ENCODE data around the gene ZCCHC14.
A peak's percentile ranks its signal among the peaks of the same experiment; 100 is the strongest.

Gene ZCCHC14
- total RNA-seq = 32.4 to 104 (median 44.7) reads per million in 4 experiments

- DNase-seq = peak; percentile 98
Observed at GRCh38 chr16:87492721-87493607, at the start of gene ZCCHC14. TSS of gene ZCCHC14 (minus strand) at chr16:87493024. CDS start at chr16:87492238, 786 bp downstream.

GRCh38 chr16:87541872-87542234 is 49.0 kb upstream of the ZCCHC14 start:
- DNase-seq = no peak

- DNase-seq = no peak
Observed at GRCh38 chr16:87541147-87541871, 48.5 kb upstream of the ZCCHC14 start.

GRCh38 chr16:87540897-87541146 is 48.0 kb upstream of the ZCCHC14 start:
- DNase-seq = no peak

- DNase-seq = no peak
Observed at GRCh38 chr16:87540072-87540896, 47.5 kb upstream of the ZCCHC14 start.

- no peak for DNase-seq
Observed at GRCh38 chr16:87539113-87539512, 46.3 kb upstream of the ZCCHC14 start.

- DNase-seq = no peak
Observed at GRCh38 chr16:87538594-87538993, 45.8 kb upstream of the ZCCHC14 start.

GRCh38 chr16:87538160-87538559 is 45.3 kb upstream of the ZCCHC14 start:
- DNase-seq = no peak

GRCh38 chr16:87536795-87537142 is 43.9 kb upstream of the ZCCHC14 start:
- DNase-seq = no peak

GRCh38 chr16:87535855-87536794 is 43.3 kb upstream of the ZCCHC14 start:
- DNase-seq = no peak

GRCh38 chr16:87535457-87535854 is 42.6 kb upstream of the ZCCHC14 start:
- DNase-seq = no peak

GRCh38 chr16:87534751-87535150 is 41.9 kb upstream of the ZCCHC14 start:
- DNase-seq = no peak

- no peak for DNase-seq
Observed at GRCh38 chr16:87534030-87534653, 41.3 kb upstream of the ZCCHC14 start.

GRCh38 chr16:87533061-87533460 is 40.2 kb upstream of the ZCCHC14 start:
- DNase-seq = no peak

- DNase-seq = no peak
Observed at GRCh38 chr16:87531418-87531817, 38.6 kb upstream of the ZCCHC14 start.

- no peak for DNase-seq
Observed at GRCh38 chr16:87528690-87529579, 36.1 kb upstream of the ZCCHC14 start.

- DNase-seq = no peak
Observed at GRCh38 chr16:87527055-87527724, 34.4 kb upstream of the ZCCHC14 start.

- no peak for DNase-seq
Observed at GRCh38 chr16:87526238-87526947, 33.6 kb upstream of the ZCCHC14 start.

GRCh38 chr16:87525352-87525751 is 32.5 kb upstream of the ZCCHC14 start:
- DNase-seq = no peak

GRCh38 chr16:87524407-87524806 is 31.6 kb upstream of the ZCCHC14 start:
- DNase-seq = no peak
